ENCODE results near the gene CPO. TPM values are rescaled to one million over a fixed set of nuclear protein-coding genes. Genes with fewer than 3 reads are reported as not detected.

Gene CPO
- total and polyA plus RNA-seq, 7 donors = 0.12 to 1.1 (median 0.95) TPM; not detected in 2

DNA sequence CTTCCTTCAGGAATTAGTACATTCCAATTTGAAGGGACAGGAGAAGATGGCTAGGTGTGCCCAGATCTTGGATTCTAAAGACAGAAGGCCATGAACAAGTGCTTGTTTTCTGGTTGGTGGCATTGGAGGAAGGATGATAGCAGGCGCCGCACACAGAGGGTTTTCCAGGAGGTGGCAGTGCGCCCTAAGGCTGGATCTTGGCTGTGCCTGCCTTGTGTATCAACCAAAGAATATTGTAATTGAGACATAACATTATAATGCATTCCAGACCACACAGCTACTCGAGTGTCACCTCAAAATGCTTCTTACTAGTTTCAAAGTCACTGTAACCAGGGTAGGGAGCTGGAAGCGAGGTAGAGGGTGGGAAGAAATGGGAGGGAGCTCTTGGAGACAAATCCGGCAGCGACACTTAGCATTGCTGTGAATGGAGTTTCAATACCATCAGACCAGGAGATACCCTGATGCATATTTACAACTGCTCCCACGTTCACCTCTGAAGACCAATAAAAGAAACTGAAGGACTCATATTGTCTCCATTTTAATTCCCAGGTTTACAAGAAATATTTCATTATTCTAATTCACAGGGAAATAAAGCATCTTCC, 42.5 kb downstream of the CPO start:
- TF ChIP-seq CTCF (IDR thresholded peaks at IDR 0.05) (peak; percentile 60 to 85 (median 82)), POLR2AphosphoS5 (IDR thresholded peaks at IDR 0.05) (peak in 2 of 4 donors; percentile 46 to 57), POLR2A (IDR thresholded peaks at IDR 0.05) (no peak), EP300 (IDR thresholded peaks at IDR 0.05) (peak in 1 of 4 donors; percentile 9)
- peaks cover 0 to 32% (median 18%) of the 10 kb centered on the region in 4 donors for H3K4me1 ChIP-seq
- H3K9me3 ChIP-seq = no peaks in the 10 kb centered on the region
- H3K27me3 ChIP-seq = no peaks in the 10 kb centered on the region
- H3K27ac ChIP-seq = peak overlapping the region in 1 of 4 donors; percentile 32
- DNase-seq = peak; percentile 88
- H3K36me3 ChIP-seq = no peaks in the 10 kb centered on the region
- 38 to 58% methylated on average over 8 of the region's 8 CpGs for WGBS, 2 donors
- intact Hi-C loops (cut with DNase I) = loop anchor here (1.0 to 10.0 kb wide), 5 partner anchors 180 to 493 kb away; partner anchors contain the start of gene KLF7
- H3K4me3 ChIP-seq = no peak overlapping the region

DNA sequence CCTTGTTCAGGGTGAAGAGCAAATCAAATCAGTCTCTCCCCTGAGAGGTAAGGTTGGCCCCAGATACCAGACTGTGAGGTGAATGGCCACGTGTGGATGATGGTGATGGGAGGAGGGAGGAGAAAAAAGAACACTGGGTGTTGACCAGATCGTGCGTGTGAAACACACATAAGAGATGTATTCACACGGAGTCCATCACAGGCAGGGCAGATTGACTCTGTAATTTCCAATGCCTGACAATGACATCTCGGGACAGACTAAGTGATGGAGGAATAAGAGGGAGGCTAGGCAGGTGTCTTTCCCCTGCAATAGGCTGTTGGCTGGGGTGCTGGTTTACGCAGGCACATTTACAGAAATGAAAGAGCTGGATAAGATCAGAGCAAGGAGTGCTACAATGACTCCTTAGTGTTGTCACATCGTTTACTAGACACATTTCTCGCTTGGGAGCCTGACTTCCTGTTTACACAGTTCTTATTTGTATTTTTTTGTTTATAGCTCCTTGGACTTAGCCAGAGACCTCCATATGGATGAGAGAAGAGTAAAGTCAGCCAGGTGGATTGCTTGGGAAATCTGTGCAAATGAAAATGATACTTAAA, 43.1 kb downstream of the CPO start:
- TF ChIP-seq EP300 (IDR thresholded peaks at IDR 0.05) = no peak
- no peak for TF ChIP-seq POLR2A (IDR thresholded peaks at IDR 0.05)
- no peak for TF ChIP-seq POLR2AphosphoS5 (IDR thresholded peaks at IDR 0.05)
- TF ChIP-seq CTCF (IDR thresholded peaks at IDR 0.05) = no peak
- Histone ChIP-seq H3K4me1 (peaks cover 0 to 32% (median 18%) of the 10 kb centered on the region in 4 donors), H3K27ac (peak overlapping the region in 1 of 4 donors; percentile 32), H3K4me3 (no peak overlapping the region), H3K27me3 (no peaks in the 10 kb centered on the region), H3K9me3 (no peaks in the 10 kb centered on the region), H3K36me3 (no peaks in the 10 kb centered on the region)
- DNase-seq = no peak
- 44 to 63% methylated on average over 8 of the region's 8 CpGs for WGBS, 2 donors
- intact Hi-C loops (cut with DNase I) = loop anchor here (5.0 to 10.0 kb wide), 3 partner anchors 180 to 352 kb away; no protein-coding TSS in a partner anchor

- Histone ChIP-seq H3K4me1 (peaks cover 0 to 32% (median 18%) of the 10 kb centered on the region in 4 donors), H3K36me3 (no peaks in the 10 kb centered on the region), H3K27ac (peak overlapping the region in 1 of 4 donors; percentile 32), H3K4me3 (no peak overlapping the region), H3K9me3 (no peaks in the 10 kb centered on the region), H3K27me3 (no peaks in the 10 kb centered on the region)
- DNase-seq = no peak
- WGBS, 2 donors = 54 to 73% methylated on average over 5 of the region's 5 CpGs
- intact Hi-C loops (cut with DNase I) = loop anchor here (5.0 to 10.0 kb wide), 3 partner anchors 181 to 351 kb away; no protein-coding TSS in a partner anchor
- no peak for TF ChIP-seq POLR2A (IDR thresholded peaks at IDR 0.05)
- no peak for TF ChIP-seq CTCF (IDR thresholded peaks at IDR 0.05)
- TF ChIP-seq POLR2AphosphoS5 (IDR thresholded peaks at IDR 0.05) = no peak
- TF ChIP-seq EP300 (IDR thresholded peaks at IDR 0.05) = no peak
Observed at GRCh38 chr2:206983161-206983859, 44.0 kb downstream of the CPO start.

DNA sequence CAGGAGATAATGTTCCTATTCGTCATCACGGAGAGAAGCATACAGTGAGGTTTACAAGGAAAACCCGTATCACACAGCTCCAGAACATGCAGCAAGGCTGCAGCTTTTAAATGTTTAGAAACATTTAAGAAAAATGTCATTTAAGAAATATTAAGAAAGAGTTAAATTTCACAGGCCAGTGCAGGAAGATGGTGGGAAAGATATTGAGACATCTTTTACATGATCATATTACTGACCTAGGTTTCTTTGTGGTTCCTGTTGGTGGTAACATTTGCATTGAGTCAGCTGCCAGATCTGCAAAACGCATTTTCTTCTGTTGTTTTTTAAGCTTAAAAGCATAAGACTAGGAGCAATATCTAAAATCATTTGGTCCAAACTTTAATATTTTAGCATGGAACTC, 44.9 kb downstream of the CPO start:
- Histone ChIP-seq H3K4me3 (no peak overlapping the region), H3K36me3 (no peaks in the 10 kb centered on the region), H3K9me3 (no peaks in the 10 kb centered on the region), H3K27ac (no peak overlapping the region), H3K4me1 (peaks cover 0 to 32% (median 18%) of the 10 kb centered on the region in 4 donors), H3K27me3 (no peaks in the 10 kb centered on the region)
- TF ChIP-seq CTCF (IDR thresholded peaks at IDR 0.05) = no peak
- no peak for TF ChIP-seq POLR2AphosphoS5 (IDR thresholded peaks at IDR 0.05)
- TF ChIP-seq EP300 (IDR thresholded peaks at IDR 0.05) = no peak
- TF ChIP-seq POLR2A (IDR thresholded peaks at IDR 0.05) = no peak
- 75 to 76% methylated on average over 4 of the region's 4 CpGs for WGBS, 2 donors
- intact Hi-C loops (cut with DNase I) = loop anchor here (5.0 to 10.0 kb wide), 3 partner anchors 182 to 351 kb away; no protein-coding TSS in a partner anchor
- DNase-seq = no peak
